H1 (cell line): Measurements from ENCODE around the gene DNAH12.

Experiments
- CTCF ChIP-seq, 3 experiments: IDR thresholded peaks; 1 replicate in 2 of 3; 2 replicates in 1 of 3; pipeline versions ENCODE4 v1.5.1 to v1.6.1; 2011; ENCODE audit warnings: low read length in 3 of 3, mild to moderate bottlenecking in 3 of 3, inconsistent platforms in 2 of 3, low read depth in 1 of 3, moderate library complexity in 1 of 3; ENCODE audit not compliant: insufficient read depth in 1 of 3; ENCODE audit errors: control extremely low read depth in 1 of 3
- TCF12 ChIP-seq: IDR thresholded peaks from 2 replicates; pipeline ENCODE4 v1.6.1; 2011; ENCODE audit warnings: low read depth, mild to moderate bottlenecking, low read length

GRCh38 chr3:57409471-57409870 lies 134.7 kb downstream of the DNAH12 start:
- TF ChIP-seq CTCF (IDR thresholded peaks at IDR 0.05; ENCODE audit: control extremely low read depth in 1 of 3, insufficient read depth in 1 of 3, low read depth in 1 of 3, low read length in 3 of 3) (no peak), TCF12 (no peak)
